ACHN (cell line): ENCODE measurements around the gene CRTAP.
"Not testable (repeated sequence)": the region's sequence is repeated elsewhere in the genome, so short reads cannot be mapped to it uniquely, and the experiment has no call there.

Experiments
- DNase-seq: peaks from one replicate; pipeline ENCODE4 v3.0.0-alpha.2; 2015
- in situ Hi-C: cut with HindIII; loops from 2 replicates; pipeline ENCODE4 v1.10.0; 2017; ENCODE audit warnings: low sequenced_read_pairs, low pct_ligation_motif_present, low pct_unique_long_range_greater_than_20kb

The CRTAP gene

DNA sequence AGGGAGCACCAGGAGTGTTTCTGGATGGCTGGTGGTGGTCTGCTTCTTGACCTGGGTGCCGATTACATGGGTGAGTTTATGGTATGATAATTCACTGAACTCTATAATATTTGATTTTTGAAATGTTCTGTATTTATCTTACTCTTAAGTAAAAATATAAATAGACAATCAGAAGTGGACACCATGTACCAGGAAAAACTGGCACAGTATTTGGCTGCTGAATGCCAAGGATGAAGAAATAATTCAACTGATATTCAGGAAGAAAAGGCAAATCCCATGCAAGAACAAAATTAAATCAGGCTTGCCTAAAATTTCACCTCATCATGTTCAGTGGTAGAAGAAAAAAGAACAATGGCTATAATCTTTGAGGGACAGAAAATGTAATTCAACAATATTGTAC is 51.6 kb downstream of the CRTAP start:
- in situ Hi-C loops = no loop called here

DNA sequence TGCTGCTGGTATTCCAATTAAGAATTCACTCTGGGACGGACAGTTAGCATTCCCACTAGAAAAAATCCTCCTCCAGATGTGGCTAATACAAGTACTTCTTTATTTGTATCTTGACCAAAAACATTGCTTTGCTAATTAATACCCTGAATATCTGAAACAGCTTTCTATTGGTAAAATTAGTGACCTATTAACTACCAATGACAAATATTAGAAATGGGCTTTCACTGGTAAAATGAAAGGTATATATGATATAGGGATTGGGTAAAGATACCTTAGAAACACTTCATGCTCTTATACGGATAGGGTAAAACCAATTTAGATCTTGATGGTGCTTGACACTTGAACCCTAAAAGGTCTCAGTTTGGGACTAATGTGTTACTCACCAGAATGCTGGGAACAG is 52.3 kb downstream of the CRTAP start:
- in situ Hi-C loops = no loop called here
- DNase-seq = no peak

More for the DNA sequence above, 51.6 kb downstream of the CRTAP start:
- no peak for DNase-seq

DNA sequence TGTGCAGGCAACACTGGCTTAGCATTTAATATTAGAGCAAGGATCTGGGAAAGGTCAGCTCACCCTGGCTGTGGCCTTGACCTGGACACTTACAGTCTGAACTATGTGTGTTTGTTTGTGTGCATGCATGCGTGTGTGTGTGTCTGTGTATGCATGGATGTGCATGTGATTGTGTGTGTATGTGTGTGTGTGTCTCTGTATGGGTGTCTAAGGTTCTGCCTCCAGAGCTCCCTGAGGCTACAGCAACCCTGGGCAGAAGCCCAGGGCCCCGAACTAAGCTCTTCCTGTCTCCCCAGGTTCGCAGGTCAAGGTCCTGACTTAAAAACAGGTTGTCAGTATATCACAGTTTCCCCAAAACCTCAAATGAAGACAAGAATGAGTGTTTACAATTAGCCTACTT is 53.5 kb downstream of the CRTAP start:
- in situ Hi-C loops = no loop called here

DNA sequence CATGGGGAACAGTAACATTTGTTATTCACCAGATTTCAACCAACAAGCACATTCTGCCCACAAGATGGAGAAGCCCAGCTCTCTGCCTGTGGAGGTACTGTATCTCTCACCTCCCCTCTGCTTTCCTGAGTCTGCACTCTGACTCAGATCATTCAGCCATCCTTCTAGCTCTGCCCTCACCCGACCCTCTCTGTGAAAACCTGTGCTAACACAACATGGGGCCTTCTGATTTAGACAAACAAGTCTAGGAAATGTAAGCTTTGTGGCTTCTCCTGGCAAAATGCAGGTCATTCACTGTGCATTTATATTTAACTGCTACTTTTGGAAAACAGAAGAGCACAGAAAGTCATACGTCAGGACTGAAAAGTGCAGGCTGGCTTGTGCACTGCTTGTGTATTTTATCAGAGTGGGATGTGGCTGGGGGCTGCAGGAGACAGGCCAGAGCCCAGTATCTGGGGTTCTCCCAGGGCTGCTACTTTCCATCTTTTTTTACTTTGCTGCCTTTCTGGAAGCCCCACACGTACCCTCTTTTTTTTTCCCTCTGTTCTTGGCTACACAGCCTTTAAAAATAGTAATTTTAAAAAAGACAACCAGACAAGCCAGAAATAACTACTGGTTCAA is 54.0 kb downstream of the CRTAP start:
- no peak for DNase-seq
- in situ Hi-C loops = no loop called here

More for the DNA sequence above, 53.5 kb downstream of the CRTAP start:
- no peak for DNase-seq

DNA sequence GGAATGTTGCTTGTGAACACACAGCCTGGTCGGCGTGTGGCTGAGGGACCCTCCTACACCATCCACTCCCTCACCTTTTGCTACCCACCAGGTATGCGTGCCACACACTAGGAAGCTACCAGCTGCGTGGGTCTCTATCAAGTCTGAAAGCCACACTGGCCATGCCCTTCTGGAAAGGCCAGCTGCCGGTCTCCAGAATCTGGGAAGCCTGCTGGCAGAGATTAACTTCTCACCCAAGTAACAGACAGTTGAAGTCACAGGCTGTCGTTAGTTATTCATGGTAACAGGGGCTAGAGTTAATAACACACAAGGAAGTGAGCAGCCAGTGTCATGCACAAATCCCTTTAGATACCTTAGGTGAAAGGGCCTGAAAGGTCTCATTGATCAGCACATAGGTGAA is 56.7 kb downstream of the CRTAP start:
- in situ Hi-C loops = no loop called here
- DNase-seq = no peak

DNA sequence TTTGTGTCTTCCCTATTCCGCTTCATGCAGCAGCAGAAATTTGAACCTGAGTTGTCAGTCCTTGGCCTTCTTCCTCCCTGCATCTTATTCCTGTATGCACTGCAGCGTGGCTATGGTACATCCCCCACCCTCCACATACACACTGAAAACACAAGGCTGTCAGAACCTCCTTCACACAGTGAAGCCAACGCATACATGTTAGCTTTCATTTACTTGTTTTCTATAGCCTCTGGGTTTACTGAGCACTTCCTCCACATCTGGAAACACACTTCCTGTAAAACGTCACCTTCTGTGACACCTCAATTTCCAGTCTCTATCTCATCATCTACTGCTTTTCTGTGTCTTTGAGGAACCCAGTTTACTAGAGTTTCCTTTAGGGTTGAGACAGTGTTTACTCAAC is 57.8 kb downstream of the CRTAP start:
- DNase-seq = no peak
- in situ Hi-C loops = no loop called here

DNA sequence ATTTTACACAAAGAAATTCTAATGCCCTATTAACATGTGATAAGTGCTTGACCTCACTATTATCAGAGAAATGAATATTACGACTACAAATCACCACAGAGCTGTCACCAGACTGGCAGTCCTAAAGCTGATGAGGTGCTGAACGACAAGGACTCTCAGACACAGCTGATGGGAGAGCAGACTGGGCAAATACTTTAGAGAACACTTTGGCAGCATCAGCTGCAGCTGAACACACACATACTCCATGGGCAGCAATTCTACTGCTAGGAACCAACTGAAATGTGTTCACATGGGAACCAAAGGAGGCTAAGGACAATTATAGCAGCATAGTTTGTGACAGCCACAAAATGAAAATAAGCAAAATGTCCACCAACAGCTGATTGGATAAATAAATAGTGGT is 59.3 kb downstream of the CRTAP start:
- DNase-seq = no peak
- in situ Hi-C loops = no loop called here

DNA sequence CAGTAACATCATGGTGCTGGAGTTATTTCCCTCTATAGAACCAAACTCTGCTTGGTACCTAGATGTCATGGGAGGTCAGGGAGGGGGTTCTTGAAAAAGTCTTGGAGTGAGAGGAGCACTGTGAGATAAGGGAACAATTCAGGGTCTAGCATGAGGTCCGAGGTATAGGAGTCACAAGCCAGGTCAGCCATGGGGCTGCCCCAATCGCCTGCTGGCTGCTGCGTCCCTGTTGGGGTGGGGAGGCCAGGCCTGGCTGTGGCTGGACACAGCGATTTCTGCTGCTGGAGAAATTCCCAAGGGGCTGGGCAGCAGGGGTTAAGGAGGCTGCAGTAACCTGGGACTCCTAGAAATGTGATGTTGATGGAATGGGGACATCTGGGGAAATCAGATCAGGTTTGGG is 59.9 kb downstream of the CRTAP start:
- in situ Hi-C loops = no loop called here

DNA sequence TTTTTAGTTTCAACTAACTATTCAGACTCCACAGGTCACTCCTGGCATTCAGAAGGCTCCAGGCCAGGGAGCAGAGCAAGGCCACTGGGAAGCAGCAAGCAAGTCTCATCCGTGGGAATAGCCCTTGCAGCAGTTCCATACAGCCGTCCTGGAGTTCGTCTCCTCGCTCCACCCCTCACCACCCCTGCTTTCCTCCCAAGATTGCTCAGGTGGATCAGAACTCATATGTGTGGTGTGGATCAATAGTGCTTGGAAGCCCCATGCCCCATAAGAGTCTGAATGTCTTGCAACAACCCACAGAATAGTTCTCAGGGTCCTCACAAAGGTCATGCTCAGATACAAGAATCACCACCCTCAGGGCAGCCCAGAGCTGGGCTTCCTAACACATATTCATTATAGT is 60.3 kb downstream of the CRTAP start:
- no peak for DNase-seq
- in situ Hi-C loops = no loop called here

More for the DNA sequence above, 59.9 kb downstream of the CRTAP start:
- no peak for DNase-seq

DNA sequence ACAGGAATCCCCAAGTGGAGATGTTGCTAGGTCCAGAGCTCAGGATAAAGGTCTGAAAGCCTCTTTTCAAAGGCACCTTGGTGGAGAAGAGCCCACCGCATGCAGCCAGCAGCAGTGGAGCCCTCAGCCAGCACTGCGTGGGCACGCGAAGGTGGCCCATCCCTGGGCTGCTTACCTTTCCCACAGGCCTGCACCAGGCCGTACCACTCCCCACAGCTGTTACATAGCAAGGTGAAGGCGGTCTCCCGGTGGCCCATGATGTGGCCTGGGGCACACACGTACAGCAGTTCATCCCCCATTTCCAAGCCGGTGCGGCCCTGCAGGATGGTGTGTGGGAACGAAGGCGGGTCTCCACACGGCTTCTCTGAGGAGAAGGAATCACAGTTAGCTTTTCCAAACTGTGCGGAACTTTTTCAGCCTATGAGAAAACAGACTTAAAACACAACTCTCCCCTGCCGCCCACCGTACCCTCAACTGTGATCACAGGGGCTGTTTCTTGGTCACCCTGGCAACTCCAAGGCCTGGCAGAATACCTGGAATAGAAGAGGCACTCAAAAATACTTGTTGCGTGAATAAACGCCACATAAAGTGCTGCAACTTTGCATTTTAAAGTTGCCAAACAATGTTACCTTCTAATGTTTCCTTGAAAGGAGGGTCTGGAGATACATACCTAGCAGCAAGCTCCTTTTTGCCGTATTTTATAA is 61.0 kb downstream of the CRTAP start:
- in situ Hi-C loops = no loop called here
- no peak for DNase-seq

DNA sequence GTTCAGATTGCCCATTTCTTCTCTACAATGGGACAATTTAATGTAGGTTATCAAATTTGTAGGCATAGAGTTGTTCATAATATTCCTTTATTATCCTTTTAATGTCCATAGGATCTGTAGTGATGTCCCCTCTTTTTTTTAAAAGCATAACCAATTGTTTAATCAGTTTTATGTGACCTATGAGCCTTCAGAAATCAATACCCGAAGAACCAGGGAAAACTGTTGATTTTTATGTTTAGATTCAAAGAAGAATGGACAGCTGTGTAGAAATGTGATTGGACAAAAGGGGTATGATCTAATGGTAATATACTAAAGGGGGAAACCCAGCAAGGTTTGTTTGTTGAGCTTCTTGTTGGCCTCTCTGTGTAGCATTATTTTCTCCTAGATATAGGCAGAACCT is 65.3 kb downstream of the CRTAP start:
- DNase-seq = no peak
- in situ Hi-C loops = no loop called here

DNA sequence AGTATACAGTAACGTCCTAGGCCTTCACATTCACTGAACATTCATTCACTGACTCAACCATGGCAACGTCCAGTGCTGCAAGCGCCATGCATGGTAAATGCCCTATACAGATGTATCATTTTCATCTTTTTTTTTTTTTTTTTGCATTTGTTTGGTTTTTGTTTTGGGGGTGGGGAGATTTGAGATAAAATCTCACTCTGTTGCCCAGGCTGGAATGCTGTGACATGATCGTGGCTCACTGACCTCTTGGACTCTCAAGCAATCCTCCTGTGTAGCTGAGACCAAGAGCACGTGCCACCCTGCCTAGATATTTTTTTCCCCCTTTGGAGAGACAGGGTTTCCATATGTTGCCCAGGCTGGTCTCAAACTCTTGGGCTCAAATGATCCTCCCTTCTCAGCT is 67.4 kb downstream of the CRTAP start:
- in situ Hi-C loops = no loop called here
- DNase-seq = no peak

DNA sequence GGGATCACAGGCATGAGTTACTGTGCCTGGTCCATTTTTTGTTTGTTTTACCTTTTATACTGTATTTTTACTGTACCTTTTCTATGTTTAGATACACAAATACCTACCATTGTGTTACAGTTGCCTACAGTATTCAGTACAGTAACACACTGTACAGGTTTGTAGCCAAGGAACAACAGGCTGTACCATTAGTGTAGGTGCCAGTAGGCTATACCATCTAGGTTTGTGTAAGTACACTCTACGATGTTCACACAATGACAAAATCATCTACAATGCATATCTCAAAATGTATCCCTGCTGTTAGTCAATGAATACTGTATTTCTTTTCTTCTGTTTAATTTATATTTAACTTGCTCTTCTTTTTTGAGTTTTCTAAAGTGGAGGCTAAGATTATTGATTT is 67.8 kb downstream of the CRTAP start:
- in situ Hi-C loops, DNase-seq: not testable (repeated sequence)

DNA sequence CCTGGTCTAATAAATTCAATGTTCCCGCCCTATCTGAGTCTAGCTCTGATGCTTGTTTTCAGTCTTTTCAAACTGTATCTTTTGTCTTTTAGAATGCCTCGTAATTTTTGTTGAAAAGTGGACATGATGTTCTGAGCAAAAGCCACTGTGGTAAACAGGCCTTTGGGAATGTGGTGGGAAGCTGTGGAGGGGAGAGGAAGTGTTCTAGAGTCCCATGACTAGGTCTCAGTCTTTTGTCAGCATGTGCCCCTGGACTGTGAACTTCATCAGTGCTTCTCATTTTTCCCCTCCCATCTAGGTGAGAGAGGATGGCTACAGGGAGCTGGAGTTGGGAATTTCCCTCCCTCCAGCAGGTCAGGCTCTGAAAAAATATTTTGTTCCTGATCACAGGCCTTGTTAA is 71.0 kb downstream of the CRTAP start:
- in situ Hi-C loops = no loop called here
- no peak for DNase-seq

DNA sequence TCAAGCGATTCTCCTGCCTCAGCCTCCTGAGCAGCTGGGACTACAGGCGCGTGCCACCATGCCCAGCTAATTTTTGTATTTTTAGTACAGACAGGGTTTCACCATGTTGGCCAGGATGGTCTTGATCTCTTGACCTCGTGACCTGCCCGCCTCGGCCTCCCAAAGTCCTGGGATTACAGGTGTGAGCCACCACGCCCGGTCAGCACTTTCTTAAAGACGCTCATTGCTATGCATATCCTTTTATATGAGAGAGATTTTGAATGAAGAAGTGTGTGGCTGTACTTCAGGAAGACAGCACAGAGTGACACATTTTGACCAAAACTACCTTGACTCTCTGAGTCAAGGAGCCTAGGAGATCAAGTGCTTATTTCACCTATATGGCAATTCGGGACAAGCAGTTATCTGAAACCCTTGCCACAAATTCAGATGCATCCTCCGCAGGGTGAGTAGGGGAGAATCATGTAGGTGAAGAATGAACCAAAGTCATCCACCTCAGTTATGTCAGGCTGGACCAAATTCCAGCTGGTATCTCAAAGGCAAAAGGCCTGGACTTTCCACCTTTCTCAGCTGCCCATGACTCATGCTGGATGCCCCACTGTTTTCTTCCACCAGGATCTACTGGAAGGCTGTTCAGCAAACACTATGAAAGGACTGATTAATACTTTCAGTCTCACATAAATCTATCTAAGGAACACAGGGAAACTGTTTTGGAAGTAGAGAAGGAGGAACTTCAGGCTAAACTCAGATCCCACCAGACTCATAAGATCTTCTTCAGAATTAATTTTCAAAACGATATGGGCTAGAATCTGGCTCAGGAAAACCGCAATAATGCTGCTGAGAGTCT is 72.9 kb downstream of the CRTAP start:
- in situ Hi-C loops = no loop called here
- no peak for DNase-seq

DNA sequence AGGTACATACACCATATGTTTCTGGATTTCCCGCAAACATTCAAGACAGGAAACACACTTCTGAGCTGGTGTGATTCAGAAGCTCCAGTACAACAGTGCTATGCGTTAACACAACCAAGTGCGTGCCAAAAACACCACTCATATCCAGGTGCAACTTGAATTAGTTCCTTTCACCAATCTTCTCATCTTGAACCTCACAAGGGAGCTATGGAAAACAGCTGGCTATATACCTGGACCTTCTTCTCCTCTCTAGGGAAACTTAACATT is 73.5 kb downstream of the CRTAP start:
- no peak for DNase-seq
- in situ Hi-C loops = no loop called here

DNA sequence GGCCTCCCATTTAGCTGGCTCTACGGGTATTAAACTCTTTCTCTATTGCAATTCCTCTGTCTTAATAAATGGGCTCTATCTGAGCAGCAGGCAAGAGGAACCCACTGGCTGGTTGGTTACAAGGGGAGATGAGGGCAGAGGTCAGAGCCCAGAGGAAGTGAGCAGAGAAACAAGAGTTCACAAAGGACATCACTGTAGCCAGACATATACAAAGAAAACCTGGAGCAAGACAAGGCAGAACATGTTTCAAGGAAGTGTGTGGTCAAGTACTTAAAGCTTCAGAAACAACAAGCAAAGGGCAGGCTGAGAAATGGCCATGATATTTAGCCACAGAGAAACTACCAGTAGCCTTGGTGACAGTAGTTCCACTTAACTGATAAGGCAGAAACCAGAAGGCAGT is 80.5 kb downstream of the CRTAP start:
- DNase-seq = no peak
- in situ Hi-C loops = no loop called here

DNA sequence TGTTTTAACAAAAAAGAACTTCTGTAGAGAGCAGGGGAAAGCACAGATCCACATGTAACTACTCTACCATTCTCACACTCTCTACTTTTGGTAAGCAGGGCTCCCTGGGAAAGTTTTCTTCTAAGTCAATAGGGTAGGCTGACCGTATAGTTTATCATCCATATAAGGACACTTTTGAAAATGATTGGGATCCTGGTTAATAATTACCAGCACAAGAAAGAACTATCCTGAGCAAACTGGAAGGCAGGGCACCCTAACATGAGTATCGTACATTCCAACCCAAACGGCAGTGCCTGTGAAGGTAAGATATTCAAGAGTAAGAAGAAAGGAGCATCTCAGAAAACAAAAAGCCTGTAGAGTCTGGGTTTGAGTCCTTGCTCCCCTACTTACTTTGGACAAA is 82.7 kb downstream of the CRTAP start:
- no peak for DNase-seq
- in situ Hi-C loops = no loop called here
